ENCODE measurements around the gene STAMBP. TPM values are rescaled to one million over a fixed set of nuclear protein-coding genes. Genes with fewer than 3 reads are reported as not detected.

Gene STAMBP
- total and polyA plus RNA-seq, 2 of the 13 experiments (the other 11 are each of a cell fraction or from before 2014, with no cell fraction given): 49.6 to 53.2 TPM

- TF ChIP-seq ZFP36 (IDR thresholded peaks at IDR 0.05; ENCODE audit: borderline replicate concordance, low read depth, low read length, partially characterized antibody) (no peak), KAT8 (CRISPR knock-in tag; IDR thresholded peaks at IDR 0.05) (peak; percentile 96), ARID4A (CRISPR knock-in tag; IDR thresholded peaks at IDR 0.05; ENCODE audit: borderline replicate concordance) (peak; percentile 98), ZNF746 (CRISPR knock-in tag; IDR thresholded peaks at IDR 0.05) (no peak), ZNF709 (CRISPR knock-in tag; IDR thresholded peaks at IDR 0.05) (peak; percentile 75), ZNF780A (CRISPR knock-in tag; IDR thresholded peaks at IDR 0.05) (no peak), TGIF2 (CRISPR knock-in tag; IDR thresholded peaks at IDR 0.05) (peak; percentile 62; the same call in 1 of the 2 replicates), ZNF296 (CRISPR knock-in tag; conservative IDR thresholded peaks at IDR 0.05) (no peak), IKZF1 (IDR thresholded peaks at IDR 0.05) (no peak), STAT6 (CRISPR knock-in tag; IDR thresholded peaks at IDR 0.05; ENCODE audit: borderline replicate concordance) (no peak; the same call in 1 of the 2 replicates), ZBTB21 (CRISPR knock-in tag; IDR thresholded peaks at IDR 0.05) (no peak), KLF11 (CRISPR knock-in tag; IDR thresholded peaks at IDR 0.05) (no peak), ZNF784 (CRISPR knock-in tag; IDR thresholded peaks at IDR 0.05; ENCODE audit: borderline replicate concordance) (no peak), SNAI1 (CRISPR knock-in tag; IDR thresholded peaks at IDR 0.05; ENCODE audit: borderline replicate concordance) (peak; percentile 93), TEF (CRISPR knock-in tag; IDR thresholded peaks at IDR 0.05) (no peak), ZNF841 (CRISPR knock-in tag; IDR thresholded peaks at IDR 0.05; ENCODE audit: borderline replicate concordance) (no peak), ZNF766 (CRISPR knock-in tag; IDR thresholded peaks at IDR 0.05; ENCODE audit: borderline replicate concordance) (peak; percentile 67; the same call in 1 of the 2 replicates), ZNF512 (CRISPR knock-in tag; IDR thresholded peaks at IDR 0.05) (no peak), REPIN1 (CRISPR knock-in tag; IDR thresholded peaks at IDR 0.05; ENCODE audit: borderline replicate concordance, low read depth) (peak; percentile 69; the same call in 1 of the 2 replicates)
Measured at GRCh38 chr2:73828818-73829570, at the start of gene STAMBP (continued).
